Tibial nerve (tissue), 4 donors: ENCODE measurements around the gene S1PR2. TPM values are rescaled to one million over a fixed set of nuclear protein-coding genes. Genes with fewer than 3 reads are reported as not detected.

Experiments used
- DNase-seq, 2 donors: peaks; one replicate each; pipeline ENCODE4 v3.0.0-alpha.2; 2019; ENCODE audit warnings: low spot score in 2 of 2
- H3K27ac ChIP-seq, 4 donors: fragments of 200-600 bp; sonication (generic) in 3 of 4; one replicate each; pipeline ENCODE4 v1.5.1; 2017 to 2019; ENCODE audit warnings: mild to moderate bottlenecking in 1 of 4
- H3K27me3 ChIP-seq, 2 donors: fragments of 200-600 bp; sonication (generic) in 1 of 2; one replicate each; pipeline versions ENCODE4 v1.5.1 to v1.6.0; 2017 to 2019
- H3K36me3 ChIP-seq, 3 donors: fragments of 200-600 bp; sonication (generic); one replicate each; pipeline ENCODE4 v1.5.1; 2018 to 2019
- H3K4me1 ChIP-seq, 4 donors: fragments of 200-600 bp; sonication (generic) in 3 of 4; one replicate each; pipeline ENCODE4 v1.5.1; 2017 to 2019
- H3K4me3 ChIP-seq, 4 donors: fragments of 200-600 bp; sonication (generic) in 3 of 4; one replicate each; pipeline ENCODE4 v1.5.1; 2017 to 2019; ENCODE audit warnings: mild to moderate bottlenecking in 1 of 4, moderate library complexity in 1 of 4
- H3K9me3 ChIP-seq, 4 donors: fragments of 200-600 bp; sonication (generic) in 3 of 4; one replicate each; pipeline ENCODE4 v1.5.1; 2017 to 2019
- EP300 ChIP-seq, 2 donors: sonication (generic); formaldehyde crosslinking; IDR thresholded peaks; one replicate each; pipeline ENCODE4 v1.6.1; 2017; ENCODE audit warnings: antibody characterized with exemption in 2 of 2, mild to moderate bottlenecking in 1 of 2
- POLR2A ChIP-seq, 2 donors: fragments of 450-650 bp; IDR thresholded peaks; one replicate each; pipeline ENCODE4 v1.6.1; 2017; ENCODE audit warnings: antibody characterized with exemption in 2 of 2, mild to moderate bottlenecking in 2 of 2, moderate library complexity in 2 of 2
- WGBS, 2 donors: methylation state at CpG; one replicate each; pipeline ENCODE4 v1.1.5; 2018; 5-methylcytosine and 5-hydroxymethylcytosine counted together
- total RNA-seq, 4 donors: library from RNA; depleted of rRNA; stranded (reverse); fragments of >200 nt; gene quantifications; one replicate each; pipeline ENCODE4 v1.1.0, GENCODE V29; 2016
- TF ChIP-seq, protein P1 (sequence below), 5 experiments: fragments of 200-600 bp in 3 of 5; fragments of 450-650 bp in 2 of 5; sonication (generic) in 3 of 5; IDR thresholded peaks; one replicate each; pipeline ENCODE4 v1.5.1; 2016 to 2019; ENCODE audit warnings: antibody characterized with exemption in 5 of 5, mild to moderate bottlenecking in 3 of 5, moderate library complexity in 2 of 5

Gene S1PR2
- total RNA-seq, 4 donors from 2014 or later = 11.6 to 13.3 (median 12.2) TPM

DNA sequence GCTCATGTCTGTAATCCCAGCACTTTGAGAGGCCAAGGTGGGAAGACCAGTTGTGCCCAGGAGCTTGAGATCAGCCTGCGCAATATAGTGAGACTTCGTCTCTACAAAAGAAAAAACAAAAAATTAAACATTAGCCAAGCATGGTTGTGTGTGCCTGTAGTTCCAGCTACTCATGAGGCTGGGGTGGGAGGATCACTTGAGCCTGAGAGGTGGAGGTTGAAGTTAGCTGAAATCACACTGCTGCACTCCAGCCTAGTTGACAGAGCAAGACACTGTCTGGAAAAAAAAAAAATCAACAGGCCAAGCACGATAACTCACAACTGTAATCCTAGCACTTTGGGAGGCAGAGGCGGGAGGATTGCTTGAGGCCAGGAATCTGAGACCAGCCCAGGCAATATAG is 3.9 kb upstream of the S1PR2 start:
- DNase-seq = no peak
- Histone ChIP-seq H3K4me3 (no peak overlapping the region), H3K27ac (no peak overlapping the region), H3K27me3 (no peaks in the 10 kb centered on the region), H3K9me3 (no peaks in the 10 kb centered on the region), H3K36me3 (no peaks in the 10 kb centered on the region), H3K4me1 (peaks cover 0 to 31% (median 3%) of the 10 kb centered on the region in 4 donors)
- TF ChIP-seq POLR2A (IDR thresholded peaks at IDR 0.05) = no peak
- TF ChIP-seq, protein P1, sequence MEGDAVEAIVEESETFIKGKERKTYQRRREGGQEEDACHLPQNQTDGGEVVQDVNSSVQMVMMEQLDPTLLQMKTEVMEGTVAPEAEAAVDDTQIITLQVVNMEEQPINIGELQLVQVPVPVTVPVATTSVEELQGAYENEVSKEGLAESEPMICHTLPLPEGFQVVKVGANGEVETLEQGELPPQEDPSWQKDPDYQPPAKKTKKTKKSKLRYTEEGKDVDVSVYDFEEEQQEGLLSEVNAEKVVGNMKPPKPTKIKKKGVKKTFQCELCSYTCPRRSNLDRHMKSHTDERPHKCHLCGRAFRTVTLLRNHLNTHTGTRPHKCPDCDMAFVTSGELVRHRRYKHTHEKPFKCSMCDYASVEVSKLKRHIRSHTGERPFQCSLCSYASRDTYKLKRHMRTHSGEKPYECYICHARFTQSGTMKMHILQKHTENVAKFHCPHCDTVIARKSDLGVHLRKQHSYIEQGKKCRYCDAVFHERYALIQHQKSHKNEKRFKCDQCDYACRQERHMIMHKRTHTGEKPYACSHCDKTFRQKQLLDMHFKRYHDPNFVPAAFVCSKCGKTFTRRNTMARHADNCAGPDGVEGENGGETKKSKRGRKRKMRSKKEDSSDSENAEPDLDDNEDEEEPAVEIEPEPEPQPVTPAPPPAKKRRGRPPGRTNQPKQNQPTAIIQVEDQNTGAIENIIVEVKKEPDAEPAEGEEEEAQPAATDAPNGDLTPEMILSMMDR (IDR thresholded peaks at IDR 0.05) = no peak
- TF ChIP-seq EP300 (IDR thresholded peaks at IDR 0.05) = no peak
- 80 to 93% methylated on average over 4 of the region's 4 CpGs for WGBS, 2 donors

DNA sequence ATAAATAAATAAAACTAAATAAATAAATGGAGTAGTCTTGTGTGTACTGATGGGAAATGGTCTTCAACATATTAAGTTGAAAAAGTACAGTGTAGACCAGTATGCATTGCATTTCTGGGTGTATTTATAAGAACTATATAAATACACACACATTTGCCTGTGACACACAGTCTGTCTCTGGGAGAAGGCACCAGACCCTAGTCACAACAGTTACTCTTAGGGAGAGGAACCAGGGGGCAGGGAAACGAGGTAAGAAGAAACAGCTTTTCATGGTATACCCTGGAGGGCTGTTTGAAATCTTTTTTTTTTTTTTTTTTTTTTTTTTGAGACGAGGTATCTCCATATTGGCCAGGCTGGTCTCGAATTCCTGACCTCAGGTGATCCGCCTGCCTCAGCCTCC is 2.8 kb upstream of the S1PR2 start:
- DNase-seq = no peak
- H3K27me3 ChIP-seq = no peaks in the 10 kb centered on the region
- no peaks in the 10 kb centered on the region for H3K9me3 ChIP-seq
- TF ChIP-seq EP300 (IDR thresholded peaks at IDR 0.05) (no peak), POLR2A (IDR thresholded peaks at IDR 0.05) (no peak)
- H3K36me3 ChIP-seq = no peaks in the 10 kb centered on the region
- H3K4me3 ChIP-seq = no peak overlapping the region
- no peak overlapping the region for H3K27ac ChIP-seq
- WGBS, 2 donors = 66 to 72% methylated on average over 4 of the region's 4 CpGs
- H3K4me1 ChIP-seq = peaks cover 0 to 42% (median 9%) of the 10 kb centered on the region in 4 donors

DNA sequence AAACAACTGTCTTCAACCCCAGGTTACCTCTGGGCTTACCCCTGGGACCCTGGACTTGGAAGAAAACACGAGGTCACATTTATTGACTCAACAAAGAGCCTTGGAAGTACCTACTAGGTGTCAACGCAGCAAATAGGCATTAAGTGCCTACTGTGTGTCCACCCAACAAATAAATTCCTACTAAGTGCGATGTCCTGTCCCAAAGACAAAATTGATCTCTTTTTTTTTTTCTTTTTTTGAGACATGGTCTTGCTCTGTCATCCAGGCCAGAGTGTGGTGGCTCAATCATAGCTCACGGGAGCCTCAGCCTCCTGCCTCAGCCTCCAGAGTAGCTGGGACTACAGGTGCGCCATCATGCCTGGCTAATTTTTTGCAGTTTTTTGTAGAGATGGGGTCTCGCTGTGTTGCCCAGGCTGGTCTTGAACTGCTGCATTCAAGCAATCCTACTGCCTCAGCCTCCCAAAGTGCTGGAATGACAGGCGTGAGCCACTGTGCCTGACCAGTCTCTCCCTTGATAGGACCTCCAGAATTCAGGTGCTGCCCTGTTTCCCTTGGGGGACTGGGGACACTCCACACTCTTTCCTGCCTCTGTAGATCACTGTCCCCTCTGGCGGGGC is 589 bp upstream of the S1PR2 start:
- 68 to 71% methylated on average over 8 of the region's 8 CpGs for WGBS, 2 donors
- no peak for DNase-seq
- Histone ChIP-seq H3K36me3 (no peaks in the 10 kb centered on the region), H3K4me1 (peaks cover 0 to 54% (median 23%) of the 10 kb centered on the region in 4 donors), H3K27ac (peak overlapping the region; percentile 93 to 98 (median 94)), H3K27me3 (no peaks in the 10 kb centered on the region), H3K9me3 (no peaks in the 10 kb centered on the region), H3K4me3 (peak overlapping the region; percentile 80 to 98 (median 86))
- TF ChIP-seq, protein P1 (IDR thresholded peaks at IDR 0.05) = no peak
- TF ChIP-seq POLR2A (IDR thresholded peaks at IDR 0.05) = no peak
- no peak for TF ChIP-seq EP300 (IDR thresholded peaks at IDR 0.05)

DNA sequence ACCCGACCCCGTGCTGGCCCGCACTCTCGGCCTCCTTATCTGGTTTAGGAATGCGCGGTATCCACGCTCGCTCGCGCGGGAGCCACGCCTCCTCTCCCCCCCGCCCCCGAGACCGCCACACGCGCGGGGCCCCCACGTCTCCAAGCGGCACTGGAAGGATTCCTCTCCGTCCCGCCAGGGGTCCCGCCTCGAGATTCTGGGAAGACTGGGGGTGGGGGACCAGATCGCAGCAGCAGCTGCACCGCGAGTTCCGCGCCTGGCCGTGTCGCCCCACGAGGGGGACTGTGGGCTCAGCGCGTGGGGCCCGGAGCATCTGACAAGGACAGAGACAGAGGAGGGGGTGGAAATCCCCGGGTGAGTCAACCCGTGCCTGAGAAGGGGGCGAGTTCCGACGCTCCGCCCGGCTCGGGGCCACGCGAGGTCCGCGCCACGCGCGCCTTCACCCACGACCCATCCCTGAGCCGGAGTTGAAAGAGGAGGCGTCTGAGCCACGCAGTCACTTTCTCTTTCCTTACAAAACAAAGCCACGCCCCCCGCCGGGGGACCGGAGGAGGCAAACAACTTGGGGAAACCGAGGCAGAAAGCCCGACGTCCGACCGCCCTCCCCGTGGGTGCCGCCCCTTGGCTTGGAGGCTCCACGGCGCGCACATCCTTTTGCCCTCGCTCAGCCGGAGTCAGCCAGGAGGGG is 814 bp downstream of the S1PR2 start:
- peak; percentile 40 to 41 for DNase-seq
- Histone ChIP-seq H3K27ac (peak overlapping the region; percentile 93 to 98 (median 94)), H3K9me3 (no peaks in the 10 kb centered on the region), H3K27me3 (no peaks in the 10 kb centered on the region), H3K4me3 (peak overlapping the region; percentile 80 to 98 (median 86)), H3K4me1 (peaks cover 0 to 59% (median 27%) of the 10 kb centered on the region in 4 donors), H3K36me3 (no peaks in the 10 kb centered on the region)
- TF ChIP-seq, protein P1 (IDR thresholded peaks at IDR 0.05) = peak in 1 of 5 experiments; percentile 30
- TF ChIP-seq POLR2A (IDR thresholded peaks at IDR 0.05) = no peak
- 1% methylated on average over 38 to 69 of the region's 70 CpGs for WGBS, 2 donors

DNA sequence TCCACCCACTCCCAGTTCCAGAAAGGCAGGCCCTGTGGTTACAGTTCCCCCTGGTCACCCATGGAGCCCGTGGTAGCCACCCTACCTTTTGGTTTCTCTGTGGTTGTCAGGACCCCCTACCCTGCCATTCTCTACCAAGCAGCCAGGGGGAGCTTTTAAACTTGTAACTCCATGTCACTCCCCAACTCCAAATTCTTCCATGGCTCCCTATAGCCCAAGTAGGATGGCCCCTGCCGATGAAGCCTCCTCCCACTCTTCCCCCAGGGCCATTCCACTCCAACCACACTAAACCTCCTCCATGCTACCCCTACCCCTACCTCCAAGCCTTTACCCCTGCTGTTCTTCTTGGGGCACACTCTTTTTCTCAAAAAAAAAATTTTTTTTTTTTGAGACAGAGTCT is 2.2 kb downstream of the S1PR2 start:
- TF ChIP-seq EP300 (IDR thresholded peaks at IDR 0.05) = no peak
- TF ChIP-seq, protein P1 (IDR thresholded peaks at IDR 0.05) = peak; percentile 34 to 55 (median 49)
- no peak for TF ChIP-seq POLR2A (IDR thresholded peaks at IDR 0.05)
- Histone ChIP-seq H3K4me1 (peaks cover 0 to 70% (median 27%) of the 10 kb centered on the region in 4 donors), H3K9me3 (no peaks in the 10 kb centered on the region), H3K36me3 (peaks cover 0 to 8% (median 0%) of the 10 kb centered on the region in 3 donors), H3K27ac (peak overlapping the region; percentile 93 to 98 (median 94)), H3K27me3 (no peaks in the 10 kb centered on the region), H3K4me3 (no peak overlapping the region)
- 37 to 41% methylated on average over 2 of the region's 2 CpGs for WGBS, 2 donors
- DNase-seq = peak in 1 of 2 donors; percentile 31
